ENCODE data around the gene LPP. TPM values are rescaled to one million over a fixed set of nuclear protein-coding genes. Genes with fewer than 3 reads are reported as not detected.

The LPP gene
- total RNA-seq, 1 donor from 2014 or later = 132 TPM

DNA sequence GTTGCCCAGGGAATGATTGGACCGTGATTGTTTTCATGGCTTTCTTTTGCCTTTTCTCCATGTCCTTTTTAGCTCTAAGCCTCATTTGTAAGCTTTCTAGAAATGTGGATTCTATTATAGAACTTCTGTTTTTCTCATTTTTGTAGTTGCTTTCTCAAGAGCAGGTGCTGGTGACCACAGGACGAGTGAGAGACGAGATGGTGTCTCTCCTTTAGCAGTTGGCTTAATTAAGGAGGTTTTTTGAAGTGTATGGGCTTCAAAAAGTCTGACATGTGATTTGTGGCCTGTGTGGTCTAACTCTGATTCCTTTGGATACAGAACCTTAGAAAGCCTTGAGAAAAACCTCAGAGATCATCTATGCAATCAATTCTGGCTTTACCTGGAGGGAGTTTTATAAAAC is 292.8 kb downstream of the LPP start:
- no peak overlapping the region for H3K4me3 Mint-ChIP-seq
- DNase-seq (ENCODE audit: low spot score in 2 of 2, unreplicated experiment in 2 of 2) = no peak
- H3K36me3 Mint-ChIP-seq = peaks cover 4% of the 10 kb centered on the region
- no peak overlapping the region for H3K27ac Mint-ChIP-seq
- peaks cover 4% of the 10 kb centered on the region for H3K4me1 Mint-ChIP-seq
- TF ChIP-seq, protein P1, sequence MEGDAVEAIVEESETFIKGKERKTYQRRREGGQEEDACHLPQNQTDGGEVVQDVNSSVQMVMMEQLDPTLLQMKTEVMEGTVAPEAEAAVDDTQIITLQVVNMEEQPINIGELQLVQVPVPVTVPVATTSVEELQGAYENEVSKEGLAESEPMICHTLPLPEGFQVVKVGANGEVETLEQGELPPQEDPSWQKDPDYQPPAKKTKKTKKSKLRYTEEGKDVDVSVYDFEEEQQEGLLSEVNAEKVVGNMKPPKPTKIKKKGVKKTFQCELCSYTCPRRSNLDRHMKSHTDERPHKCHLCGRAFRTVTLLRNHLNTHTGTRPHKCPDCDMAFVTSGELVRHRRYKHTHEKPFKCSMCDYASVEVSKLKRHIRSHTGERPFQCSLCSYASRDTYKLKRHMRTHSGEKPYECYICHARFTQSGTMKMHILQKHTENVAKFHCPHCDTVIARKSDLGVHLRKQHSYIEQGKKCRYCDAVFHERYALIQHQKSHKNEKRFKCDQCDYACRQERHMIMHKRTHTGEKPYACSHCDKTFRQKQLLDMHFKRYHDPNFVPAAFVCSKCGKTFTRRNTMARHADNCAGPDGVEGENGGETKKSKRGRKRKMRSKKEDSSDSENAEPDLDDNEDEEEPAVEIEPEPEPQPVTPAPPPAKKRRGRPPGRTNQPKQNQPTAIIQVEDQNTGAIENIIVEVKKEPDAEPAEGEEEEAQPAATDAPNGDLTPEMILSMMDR (IDR thresholded peaks at IDR 0.05; ENCODE audit: unreplicated experiment) = no peak
- no peaks in the 10 kb centered on the region for H3K27me3 Mint-ChIP-seq (ENCODE audit: low read depth)
- H3K9me3 Mint-ChIP-seq = peaks cover 5% of the 10 kb centered on the region

DNA sequence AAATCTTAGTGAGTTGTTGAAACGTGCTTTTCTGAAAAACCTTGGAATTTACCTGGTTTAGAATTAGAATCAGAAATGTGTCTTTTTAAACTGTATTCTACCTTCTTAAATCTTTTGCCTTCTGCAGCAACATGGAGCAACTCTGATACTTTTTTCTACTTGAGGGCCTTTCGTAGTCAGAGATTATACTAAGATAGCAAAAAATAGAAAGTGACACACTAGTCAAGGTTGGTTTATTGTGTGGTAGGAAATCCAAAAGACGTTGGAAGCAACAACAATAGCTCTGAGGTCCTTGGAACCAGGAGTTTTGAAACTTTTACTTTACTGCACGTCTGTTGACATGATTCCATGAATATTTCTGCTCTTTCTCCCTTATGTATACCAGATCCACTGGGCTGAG is 294.9 kb downstream of the LPP start:
- Mint-ChIP-seq H3K27ac (no peak overlapping the region), H3K4me1 (peaks cover 4% of the 10 kb centered on the region), H3K36me3 (peaks cover 4% of the 10 kb centered on the region), H3K27me3 (ENCODE audit: low read depth) (no peaks in the 10 kb centered on the region), H3K4me3 (no peak overlapping the region), H3K9me3 (peaks cover 5% of the 10 kb centered on the region)
- no peak for DNase-seq (ENCODE audit: low spot score in 2 of 2, unreplicated experiment in 2 of 2)
- TF ChIP-seq, protein P1 (IDR thresholded peaks at IDR 0.05; ENCODE audit: unreplicated experiment) = no peak

DNA sequence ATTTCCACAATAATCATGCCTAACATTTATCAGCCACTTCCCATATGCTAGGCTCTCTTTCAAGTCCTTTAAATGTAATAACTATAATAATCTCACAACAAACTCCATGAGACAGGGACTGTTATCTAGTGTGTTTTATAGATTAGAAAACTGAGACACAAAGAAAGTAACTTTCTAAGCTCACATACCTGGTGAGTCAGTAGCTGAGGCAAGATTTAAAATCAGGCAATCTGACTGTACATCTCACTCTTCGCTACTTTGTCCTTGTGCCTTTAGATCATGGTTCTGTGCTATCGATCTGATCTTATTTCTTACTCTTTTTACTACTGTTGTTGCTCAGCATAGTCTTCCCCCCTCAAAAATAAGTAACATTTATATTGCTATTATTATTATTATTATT is 295.5 kb downstream of the LPP start:
- Mint-ChIP-seq H3K9me3 (peaks cover 5% of the 10 kb centered on the region), H3K4me1 (peaks cover 4% of the 10 kb centered on the region)

DNA sequence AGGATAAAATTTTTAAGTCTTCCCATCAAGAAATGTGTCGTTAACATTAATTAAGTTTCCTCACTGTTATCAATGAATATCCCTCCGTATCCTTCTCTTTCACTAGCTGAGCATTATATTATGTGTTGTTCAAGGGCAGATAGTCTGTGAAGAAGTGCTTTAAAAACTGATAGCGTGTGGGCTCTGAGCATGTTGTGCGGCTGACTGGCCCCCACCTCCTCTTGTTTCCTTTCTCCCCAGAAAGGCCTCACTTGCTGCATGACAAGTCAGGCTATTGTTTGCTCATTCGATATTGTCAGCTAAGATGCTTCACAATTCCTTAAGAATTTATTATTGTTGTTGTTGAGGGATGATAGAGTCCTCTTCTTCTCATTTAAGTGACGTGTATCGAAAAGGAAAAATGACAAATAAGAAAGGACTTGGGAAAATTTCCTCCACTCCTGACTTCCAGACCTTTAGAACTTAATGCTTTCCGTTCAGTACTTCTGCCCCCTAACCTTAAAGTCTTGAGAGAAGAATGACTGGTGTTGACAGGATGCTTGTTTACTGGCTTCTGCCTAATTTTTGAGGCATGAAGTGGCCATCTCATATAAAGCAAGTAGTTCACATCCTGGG is 298.3 kb downstream of the LPP start:
- no peaks in the 10 kb centered on the region for H3K27me3 Mint-ChIP-seq (ENCODE audit: low read depth)
- H3K27ac Mint-ChIP-seq = no peak overlapping the region

More for the DNA sequence above, 295.5 kb downstream of the LPP start:
- Mint-ChIP-seq H3K27me3 (ENCODE audit: low read depth) (no peaks in the 10 kb centered on the region), H3K27ac (no peak overlapping the region), H3K4me3 (no peak overlapping the region), H3K36me3 (peaks cover 4% of the 10 kb centered on the region)
- TF ChIP-seq, protein P1 (IDR thresholded peaks at IDR 0.05; ENCODE audit: unreplicated experiment) = no peak
- no peak for DNase-seq (ENCODE audit: low spot score in 2 of 2, unreplicated experiment in 2 of 2)

DNA sequence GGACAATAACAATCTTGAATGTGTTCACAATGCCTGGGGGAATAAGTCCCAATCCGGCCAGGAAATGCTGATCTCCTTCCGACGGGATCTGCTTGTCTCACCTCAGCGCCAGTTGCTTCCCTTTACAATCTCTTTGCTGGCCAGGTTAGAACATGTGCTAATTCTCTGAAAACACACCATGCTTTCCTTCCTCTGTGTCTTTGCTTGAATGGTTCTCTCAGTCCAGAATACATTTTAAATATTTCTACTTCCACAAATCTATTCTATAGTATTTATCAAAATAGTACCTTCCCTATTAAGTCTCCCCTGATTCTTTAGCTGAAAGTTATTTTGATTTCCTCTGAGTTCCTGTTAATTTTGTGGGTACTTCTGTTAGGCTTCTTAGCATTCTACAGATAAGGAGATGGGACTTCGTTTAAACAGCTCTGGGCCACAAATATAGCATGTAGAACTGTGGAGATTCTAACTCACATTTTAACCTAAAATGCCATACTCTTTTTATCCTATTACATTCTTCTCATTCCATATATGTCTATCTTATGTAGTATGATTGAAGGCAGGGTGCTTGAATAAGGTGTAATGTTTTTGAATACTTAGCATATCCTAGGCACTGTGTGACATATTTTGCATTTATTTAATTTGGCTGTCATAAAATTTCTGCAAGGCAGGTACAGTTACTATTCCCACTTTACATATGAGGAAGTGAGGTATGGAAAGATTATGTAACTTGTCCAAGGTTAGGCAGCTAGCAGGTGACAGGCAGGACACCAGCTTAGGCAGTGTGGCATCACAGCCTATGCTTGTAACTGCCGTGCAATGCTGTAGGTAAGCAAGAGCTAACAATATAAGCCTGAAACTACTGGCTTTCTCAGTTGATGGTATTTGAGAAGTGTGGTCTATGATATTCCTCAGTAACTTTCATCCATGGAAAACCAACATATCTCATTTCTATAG is 299.8 kb downstream of the LPP start:
- no peak for DNase-seq (ENCODE audit: low spot score in 2 of 2, unreplicated experiment in 2 of 2)
- TF ChIP-seq, protein P1 (IDR thresholded peaks at IDR 0.05; ENCODE audit: unreplicated experiment) = no peak
- Mint-ChIP-seq H3K9me3 (no peaks in the 10 kb centered on the region), H3K27ac (no peak overlapping the region), H3K27me3 (ENCODE audit: low read depth) (no peaks in the 10 kb centered on the region), H3K4me1 (peaks cover 4% of the 10 kb centered on the region), H3K36me3 (no peaks in the 10 kb centered on the region), H3K4me3 (no peak overlapping the region)

More for the DNA sequence above, 298.3 kb downstream of the LPP start:
- Mint-ChIP-seq H3K9me3 (no peaks in the 10 kb centered on the region), H3K36me3 (no peaks in the 10 kb centered on the region), H3K4me1 (peaks cover 4% of the 10 kb centered on the region), H3K4me3 (no peak overlapping the region)
- DNase-seq (ENCODE audit: low spot score in 2 of 2, unreplicated experiment in 2 of 2) = no peak
- TF ChIP-seq, protein P1 (IDR thresholded peaks at IDR 0.05; ENCODE audit: unreplicated experiment) = no peak

Measured in mesothelial cell of epicardium (in vitro differentiated cells).